Upper lobe of left lung (tissue), 4 donors: ENCODE measurements around the gene AIF1.

ENCODE experiments used
- EP300 ChIP-seq, 4 donors: sonication (generic); formaldehyde crosslinking; IDR thresholded peaks; one replicate each; pipeline ENCODE4 v1.5.1; 2017; ENCODE audit warnings: antibody characterized with exemption in 4 of 4, control low read depth in 2 of 4
- POLR2A ChIP-seq, 4 donors: fragments of 450-650 bp; IDR thresholded peaks; one replicate each; pipeline ENCODE4 v1.5.1; 2016 to 2017; ENCODE audit warnings: antibody characterized with exemption in 4 of 4, mild to moderate bottlenecking in 2 of 4
- POLR2AphosphoS5 ChIP-seq, 2 donors: sonication (generic); formaldehyde crosslinking; IDR thresholded peaks; one replicate each; pipeline ENCODE4 v1.5.1; 2017; ENCODE audit warnings: antibody characterized with exemption in 2 of 2
- TF ChIP-seq, protein P1 (sequence below), 6 experiments: fragments of 450-650 bp in 4 of 6; fragments of 200-600 bp in 2 of 6; sonication (generic) in 2 of 6; IDR thresholded peaks; one replicate each; pipeline ENCODE4 v1.5.1; 2016 to 2019; ENCODE audit warnings: antibody characterized with exemption in 6 of 6

DNA sequence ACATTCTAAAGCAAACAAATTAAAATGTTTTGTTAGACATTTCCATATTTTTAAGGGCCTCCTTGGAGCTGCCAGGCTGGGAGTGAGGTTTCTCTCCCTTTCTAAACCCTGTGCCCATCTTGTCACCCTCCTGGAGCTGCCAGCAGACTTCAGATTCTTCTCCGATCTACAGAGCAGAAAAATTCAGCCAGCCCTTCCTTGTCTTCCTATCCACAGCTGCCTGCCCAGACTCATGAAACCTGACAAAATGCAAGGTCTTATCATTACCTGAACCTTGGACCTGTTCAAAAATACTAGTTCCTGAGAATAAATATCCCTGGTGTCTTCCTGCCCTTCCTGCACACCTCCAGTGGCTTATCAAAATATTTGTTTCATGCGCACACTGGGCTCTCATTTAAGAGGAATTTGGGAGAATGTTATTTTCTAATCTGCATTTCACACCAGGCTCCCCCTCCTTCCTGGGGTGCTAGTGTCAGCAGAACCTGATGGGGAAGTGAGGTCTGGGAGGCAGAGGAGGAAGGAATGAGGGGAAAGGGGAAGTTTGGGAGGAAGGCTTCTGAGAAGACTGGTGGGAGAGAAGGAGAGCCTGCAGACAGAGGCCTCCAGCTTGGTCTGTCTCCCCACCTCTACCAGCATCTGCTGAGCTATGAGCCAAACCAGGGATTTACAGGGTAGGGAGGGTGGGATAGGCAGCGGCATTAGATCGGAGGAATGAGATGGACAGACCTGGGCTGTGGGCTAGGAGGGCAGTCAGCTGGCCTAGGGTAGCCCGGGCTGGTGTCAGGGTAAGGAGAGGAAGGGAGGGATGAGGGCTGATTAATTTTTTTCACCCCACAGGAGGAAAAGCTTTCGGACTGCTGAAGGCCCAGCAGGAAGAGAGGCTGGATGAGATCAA lies at the start of gene AIF1:
- no peak for TF ChIP-seq POLR2A (IDR thresholded peaks at IDR 0.05)
- TF ChIP-seq, protein P1, sequence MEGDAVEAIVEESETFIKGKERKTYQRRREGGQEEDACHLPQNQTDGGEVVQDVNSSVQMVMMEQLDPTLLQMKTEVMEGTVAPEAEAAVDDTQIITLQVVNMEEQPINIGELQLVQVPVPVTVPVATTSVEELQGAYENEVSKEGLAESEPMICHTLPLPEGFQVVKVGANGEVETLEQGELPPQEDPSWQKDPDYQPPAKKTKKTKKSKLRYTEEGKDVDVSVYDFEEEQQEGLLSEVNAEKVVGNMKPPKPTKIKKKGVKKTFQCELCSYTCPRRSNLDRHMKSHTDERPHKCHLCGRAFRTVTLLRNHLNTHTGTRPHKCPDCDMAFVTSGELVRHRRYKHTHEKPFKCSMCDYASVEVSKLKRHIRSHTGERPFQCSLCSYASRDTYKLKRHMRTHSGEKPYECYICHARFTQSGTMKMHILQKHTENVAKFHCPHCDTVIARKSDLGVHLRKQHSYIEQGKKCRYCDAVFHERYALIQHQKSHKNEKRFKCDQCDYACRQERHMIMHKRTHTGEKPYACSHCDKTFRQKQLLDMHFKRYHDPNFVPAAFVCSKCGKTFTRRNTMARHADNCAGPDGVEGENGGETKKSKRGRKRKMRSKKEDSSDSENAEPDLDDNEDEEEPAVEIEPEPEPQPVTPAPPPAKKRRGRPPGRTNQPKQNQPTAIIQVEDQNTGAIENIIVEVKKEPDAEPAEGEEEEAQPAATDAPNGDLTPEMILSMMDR (IDR thresholded peaks at IDR 0.05) = no peak
- no peak for TF ChIP-seq POLR2AphosphoS5 (IDR thresholded peaks at IDR 0.05)
- no peak for TF ChIP-seq EP300 (IDR thresholded peaks at IDR 0.05)
